Measurements from ENCODE around the gene FTCD.

- TF ChIP-seq POLR2AphosphoS5 (IDR thresholded peaks at IDR 0.05; ENCODE audit: low read depth, low read length), result no peak
- TF ChIP-seq SIN3A (IDR thresholded peaks at IDR 0.05; ENCODE audit: borderline replicate concordance, insufficient read depth, low read length), result no peak
These were observed 49.8 kb upstream of the FTCD start for GRCh38 chr21:46205166-46205565.

Measured in PFSK-1 (cell line).